SU-DHL-6 (cell line): Measurements from ENCODE around the gene TMIGD2.

Experiments
- CTCF ChIP-seq: fragments of 200-600 bp; sonication (generic); IDR thresholded peaks from one replicate; pipeline ENCODE4 v1.5.1; 2017; ENCODE audit warnings: antibody characterized with exemption, mild to moderate bottlenecking, low read length, moderate library complexity; ENCODE audit not compliant: insufficient read depth, poor library complexity, severe bottlenecking
- EZH2phosphoT487 ChIP-seq: fragments of 200-600 bp; sonication (generic), shearing (Covaris generic); conservative IDR thresholded peaks from 2 replicates; pipeline ENCODE4 v1.6.1; 2018; ENCODE audit warnings: mild to moderate bottlenecking, antibody characterized with exemption, low read length, moderate library complexity, mixed read lengths

GRCh38 chr19:4346020-4346383, 43.8 kb upstream of the TMIGD2 start:
- TF ChIP-seq EZH2phosphoT487 (no peak), CTCF (no peak)
